Measurements from ENCODE around the gene COL8A2. TPM values are rescaled to one million over a fixed set of nuclear protein-coding genes. Genes with fewer than 3 reads are reported as not detected.
A peak's percentile ranks its signal among the peaks of the same experiment; 100 is the strongest.

COL8A2 gene
- total RNA-seq, 1 donor from 2014 or later: 10.1 TPM

- H3K4me1 Mint-ChIP-seq (ENCODE audit: unreplicated experiment): peaks cover 14% of the 10 kb centered on the region
- no peaks in the 10 kb centered on the region for H3K9me3 Mint-ChIP-seq (ENCODE audit: unreplicated experiment)
- H3K36me3 Mint-ChIP-seq (ENCODE audit: unreplicated experiment): peaks cover 5% of the 10 kb centered on the region
- DNase-seq (ENCODE audit: extremely low spot score, unreplicated experiment): no peak
- peak overlapping the region; percentile 50 for H3K27ac Mint-ChIP-seq (ENCODE audit: unreplicated experiment)
- TF ChIP-seq CTCF (IDR thresholded peaks at IDR 0.05): no peak
- H3K4me3 Mint-ChIP-seq (ENCODE audit: unreplicated experiment): no peak overlapping the region
- H3K27me3 Mint-ChIP-seq (ENCODE audit: unreplicated experiment): no peaks in the 10 kb centered on the region
Observed at GRCh38 chr1:36097693-36098585, 27.1 kb downstream of the COL8A2 start.

- no peak overlapping the region for H3K4me3 Mint-ChIP-seq (ENCODE audit: unreplicated experiment)
- TF ChIP-seq CTCF (IDR thresholded peaks at IDR 0.05): peak; percentile 33
- DNase-seq (ENCODE audit: extremely low spot score, unreplicated experiment): no peak
- H3K27me3 Mint-ChIP-seq (ENCODE audit: unreplicated experiment): no peaks in the 10 kb centered on the region
- H3K27ac Mint-ChIP-seq (ENCODE audit: unreplicated experiment): no peak overlapping the region
- H3K36me3 Mint-ChIP-seq (ENCODE audit: unreplicated experiment): peaks cover 6% of the 10 kb centered on the region
- no peaks in the 10 kb centered on the region for H3K9me3 Mint-ChIP-seq (ENCODE audit: unreplicated experiment)
- peaks cover 14% of the 10 kb centered on the region for H3K4me1 Mint-ChIP-seq (ENCODE audit: unreplicated experiment)
Observed at GRCh38 chr1:36096500-36097432, 28.3 kb downstream of the COL8A2 start.

- no peaks in the 10 kb centered on the region for H3K27me3 Mint-ChIP-seq (ENCODE audit: unreplicated experiment)
- H3K27ac Mint-ChIP-seq (ENCODE audit: unreplicated experiment): no peak overlapping the region
- H3K4me1 Mint-ChIP-seq (ENCODE audit: unreplicated experiment): peaks cover 16% of the 10 kb centered on the region
- no peak overlapping the region for H3K4me3 Mint-ChIP-seq (ENCODE audit: unreplicated experiment)
- no peak for TF ChIP-seq CTCF (IDR thresholded peaks at IDR 0.05)
- H3K36me3 Mint-ChIP-seq (ENCODE audit: unreplicated experiment): peaks cover 9% of the 10 kb centered on the region
- DNase-seq (ENCODE audit: extremely low spot score, unreplicated experiment): no peak
- no peaks in the 10 kb centered on the region for H3K9me3 Mint-ChIP-seq (ENCODE audit: unreplicated experiment)
Observed at GRCh38 chr1:36095760-36096405, 29.1 kb downstream of the COL8A2 start.

DNA sequence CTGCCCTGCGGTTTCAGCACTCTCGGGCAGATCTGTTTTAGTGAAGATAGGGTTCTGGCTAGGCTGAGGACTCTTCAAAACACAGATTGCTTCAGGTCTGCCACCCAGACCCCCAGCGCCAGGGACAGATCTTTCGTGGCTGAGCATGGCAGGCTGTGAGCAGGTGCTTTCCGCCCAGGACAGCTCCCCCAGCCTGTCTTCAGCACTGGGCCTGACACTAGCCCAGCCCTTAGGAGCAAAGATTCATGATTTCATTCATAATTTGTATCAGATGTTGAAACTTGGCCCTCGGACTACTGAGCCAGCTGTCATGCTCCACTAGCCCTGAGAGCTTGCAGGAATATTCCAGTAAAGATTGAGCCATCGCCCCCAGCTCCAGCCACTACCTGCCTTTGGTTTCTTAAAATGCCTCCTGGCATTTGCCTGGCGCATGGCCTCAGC, 30.4 kb downstream of the COL8A2 start:
- no peak for DNase-seq (ENCODE audit: extremely low spot score, unreplicated experiment)
- no peak overlapping the region for H3K27ac Mint-ChIP-seq (ENCODE audit: unreplicated experiment)
- peaks cover 14% of the 10 kb centered on the region for H3K4me1 Mint-ChIP-seq (ENCODE audit: unreplicated experiment)
- no peaks in the 10 kb centered on the region for H3K9me3 Mint-ChIP-seq (ENCODE audit: unreplicated experiment)
- H3K4me3 Mint-ChIP-seq (ENCODE audit: unreplicated experiment): no peak overlapping the region
- TF ChIP-seq CTCF (IDR thresholded peaks at IDR 0.05): no peak
- peaks cover 9% of the 10 kb centered on the region for H3K36me3 Mint-ChIP-seq (ENCODE audit: unreplicated experiment)
- no peaks in the 10 kb centered on the region for H3K27me3 Mint-ChIP-seq (ENCODE audit: unreplicated experiment)
